Muscle of arm (tissue), 12 donors: ENCODE measurements around the gene KATNB1. TPM values are rescaled to one million over a fixed set of nuclear protein-coding genes. Genes with fewer than 3 reads are reported as not detected.
"Not testable (repeated sequence)": the region's sequence is repeated elsewhere in the genome, so short reads cannot be mapped to it uniquely, and the experiment has no call there.

Experiments
- DNase-seq: peaks from one replicate; pipeline ENCODE4 v3.0.0-alpha.2; 2013
- polyA plus RNA-seq, 12 donors: library from polyadenylated mRNA; unstranded; fragments of 120-200 nt; gene quantifications; one replicate each; pipeline ENCODE4 v1.2.1, GENCODE V29; 2013; ENCODE audit not compliant: insufficient read length in 12 of 12

The KATNB1 gene
- polyA plus RNA-seq, 12 donors, result 29.5 to 65.6 (median 37.0) TPM; not detected in 1

DNA sequence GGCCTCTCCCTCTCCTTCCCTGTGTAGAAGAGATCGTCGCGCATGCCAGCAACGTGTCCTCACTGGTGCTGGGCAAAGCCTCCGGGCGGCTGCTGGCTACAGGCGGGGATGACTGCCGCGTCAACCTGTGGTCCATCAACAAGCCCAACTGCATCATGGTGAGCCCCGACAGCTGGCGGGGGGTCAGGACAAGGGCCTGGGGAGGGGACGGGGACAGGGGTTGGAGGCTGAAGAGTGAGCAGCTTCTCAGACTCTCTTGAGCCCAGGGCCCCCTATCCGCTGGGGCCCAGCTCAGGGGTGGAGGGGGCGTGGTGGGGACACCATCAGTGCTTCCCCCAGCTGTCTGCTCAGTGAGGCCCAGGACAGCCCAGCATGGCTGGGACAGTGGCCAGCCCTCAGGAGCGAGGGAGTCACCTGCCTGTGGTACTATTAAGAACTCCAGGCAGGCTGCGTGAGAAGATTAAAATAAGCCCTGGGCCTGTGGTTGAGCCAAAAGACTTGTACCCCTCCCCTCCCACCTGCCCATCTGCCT lies 6.2 kb downstream of the KATNB1 start:
- DNase-seq, result no peak

DNA sequence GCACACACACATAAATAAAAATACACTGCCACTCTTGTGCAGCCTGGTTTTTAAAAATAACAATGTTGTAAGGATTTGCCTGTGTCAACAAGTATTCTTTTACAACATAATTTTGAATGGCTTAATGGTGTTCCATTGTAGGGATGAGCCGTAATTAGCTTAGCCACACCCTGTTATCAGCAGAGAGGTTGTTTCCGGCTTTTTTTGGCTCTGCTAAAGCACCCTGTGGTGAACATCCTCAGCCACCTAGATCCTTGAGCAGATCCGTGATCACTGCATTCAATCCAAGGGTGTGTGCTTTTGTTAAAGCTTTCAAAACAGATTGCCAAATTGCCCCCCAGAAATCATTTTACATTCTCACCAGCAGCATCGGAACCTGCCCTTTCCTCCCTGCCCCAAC lies 7.0 kb downstream of the KATNB1 start:
- no peak for DNase-seq

- DNase-seq, result no peak
These were observed 7.9 kb downstream of the KATNB1 start for GRCh38 chr16:57743458-57743857.

DNA sequence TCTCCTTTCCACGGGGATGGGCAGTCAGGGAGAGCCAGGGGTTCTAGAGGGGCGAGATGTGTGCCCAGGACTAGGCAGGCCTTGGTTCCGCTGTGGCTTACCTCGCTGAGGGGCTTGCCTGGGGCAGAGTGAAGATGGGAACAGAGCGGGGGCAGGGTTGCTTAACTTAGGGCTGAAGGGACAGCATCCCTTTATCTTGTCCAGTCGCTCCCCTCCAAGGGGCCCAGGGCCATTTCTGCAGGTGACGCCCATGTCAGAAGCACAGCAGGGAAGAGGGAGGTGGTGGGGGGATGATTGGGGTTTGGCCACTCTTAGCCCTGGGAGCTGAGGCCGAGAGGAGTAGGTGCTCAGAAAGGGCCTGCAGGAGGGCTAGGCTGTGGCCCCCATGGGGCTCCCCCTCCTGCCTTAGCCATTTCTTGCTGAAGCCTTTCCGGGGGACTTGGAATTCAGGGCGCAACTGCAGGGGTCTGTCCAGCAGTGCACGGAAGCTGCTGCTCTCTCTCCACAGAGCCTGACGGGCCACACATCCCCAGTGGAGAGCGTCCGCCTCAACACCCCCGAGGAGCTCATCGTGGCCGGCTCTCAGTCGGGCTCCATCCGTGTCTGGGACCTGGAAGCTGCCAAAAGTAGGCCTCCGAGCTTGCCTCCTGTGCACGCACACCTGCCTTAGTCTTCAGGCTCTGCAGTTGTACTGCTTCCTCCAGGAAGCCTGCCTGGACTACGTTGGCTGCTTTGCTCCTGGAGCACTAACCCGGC lies 8.5 kb downstream of the KATNB1 start:
- no peak for DNase-seq

DNA sequence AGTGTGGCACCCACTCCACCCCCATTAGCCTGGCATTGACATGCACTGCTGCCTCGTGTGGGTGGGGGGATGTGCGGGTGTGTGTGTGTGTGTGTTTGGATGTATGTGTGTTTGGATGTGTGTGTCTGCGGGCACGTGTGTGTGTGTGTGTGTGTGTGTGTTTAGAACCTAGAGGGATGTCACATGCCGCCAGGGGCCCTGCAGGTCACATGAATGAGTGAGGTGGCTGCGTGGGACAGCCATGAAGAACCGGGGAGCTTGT lies 9.0 kb downstream of the KATNB1 start:
- DNase-seq, result no peak

DNA sequence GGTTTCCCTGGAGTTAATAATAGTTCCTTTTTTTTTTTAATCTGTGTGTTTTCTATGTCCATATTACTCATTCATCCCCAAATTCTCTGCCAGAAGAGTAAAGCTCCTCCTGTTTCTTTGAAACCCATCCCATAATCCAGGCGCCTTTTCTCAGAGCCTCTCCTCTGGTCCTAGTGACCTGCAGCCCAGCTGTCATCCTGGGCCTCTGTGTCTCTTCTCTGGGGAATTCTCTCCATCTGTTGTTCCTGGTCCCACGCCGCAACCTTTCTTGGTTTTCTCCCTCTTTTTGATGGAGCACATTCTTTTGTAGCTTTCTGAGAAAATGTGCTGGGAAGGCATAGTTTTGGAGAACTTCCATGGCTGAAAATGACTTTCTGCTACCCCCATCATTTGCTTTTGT lies 10.2 kb downstream of the KATNB1 start:
- DNase-seq, result no peak

GRCh38 chr16:57746316-57746715 lies 10.7 kb downstream of the KATNB1 start:
- DNase-seq, result not testable (repeated sequence)

GRCh38 chr16:57747091-57747490 lies 11.5 kb downstream of the KATNB1 start:
- no peak for DNase-seq

DNA sequence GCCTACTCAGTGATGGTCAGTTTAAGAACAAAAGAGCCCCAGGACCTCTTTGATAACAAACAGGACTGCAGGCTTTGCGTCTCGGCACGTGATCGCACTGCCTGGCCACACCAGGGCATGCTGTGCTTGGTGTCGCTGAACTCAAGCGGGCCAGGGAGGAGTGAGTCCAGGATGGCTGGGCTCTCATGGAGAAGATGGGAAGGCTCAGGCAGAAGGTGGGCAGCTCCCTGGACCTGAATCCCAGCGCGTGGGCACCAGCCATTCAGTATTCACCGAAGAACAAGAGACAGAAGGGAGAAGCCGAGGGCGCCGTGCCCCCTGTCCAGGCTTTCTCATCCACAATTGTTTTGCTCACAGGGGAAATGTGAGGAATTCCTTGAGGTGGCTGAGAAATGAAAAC lies 11.9 kb downstream of the KATNB1 start:
- no peak for DNase-seq

- DNase-seq, result no peak
These were observed 12.4 kb downstream of the KATNB1 start for GRCh38 chr16:57747996-57748395.

DNA sequence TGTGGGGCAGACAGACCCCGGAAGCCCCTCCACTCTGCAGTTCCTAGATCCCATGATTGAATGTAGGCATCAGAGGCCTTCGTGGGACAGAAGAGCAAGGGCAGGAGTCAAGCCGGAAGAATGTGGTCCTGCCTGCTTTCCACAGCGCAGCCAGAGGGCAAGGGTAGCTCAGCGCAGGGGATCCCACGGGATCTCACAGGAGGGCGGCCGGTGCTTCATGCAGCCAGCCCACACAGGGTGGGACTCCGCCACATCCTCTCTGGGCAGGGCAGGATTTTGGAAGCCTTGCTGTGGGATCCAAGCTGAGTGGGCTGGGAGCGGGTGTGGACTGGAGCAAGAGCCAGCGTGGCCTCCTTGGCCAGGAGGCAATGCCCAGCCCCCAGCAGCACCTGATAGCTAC lies 13.0 kb downstream of the KATNB1 start:
- no peak for DNase-seq

DNA sequence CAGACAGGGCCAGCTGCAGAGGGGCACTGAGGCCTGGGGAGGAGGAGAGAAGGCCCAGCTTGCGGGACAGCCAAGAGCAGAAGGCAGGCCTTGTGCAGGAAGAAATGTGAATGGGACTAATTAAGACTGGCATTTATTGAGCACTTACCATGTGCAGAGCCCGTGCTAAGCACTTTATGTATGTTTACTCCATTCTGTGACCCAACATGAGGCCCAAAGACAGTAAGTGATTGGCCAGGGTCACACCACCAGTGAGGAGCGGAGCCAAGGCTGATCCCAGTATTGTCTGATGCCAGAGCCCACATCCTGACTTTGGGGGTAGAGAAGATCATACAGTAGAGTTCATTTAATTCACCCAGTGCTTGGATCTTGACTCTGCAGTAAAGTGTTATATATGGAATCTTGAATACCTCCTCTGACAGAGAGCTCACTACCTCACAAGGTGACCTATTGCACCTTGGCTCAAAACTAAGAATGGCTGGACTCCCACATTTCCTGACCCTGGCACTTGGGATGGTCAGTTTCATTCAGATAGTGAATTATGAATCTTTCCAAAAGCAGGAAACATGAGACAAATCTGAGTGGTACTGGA lies 13.6 kb downstream of the KATNB1 start:
- DNase-seq, result no peak

DNA sequence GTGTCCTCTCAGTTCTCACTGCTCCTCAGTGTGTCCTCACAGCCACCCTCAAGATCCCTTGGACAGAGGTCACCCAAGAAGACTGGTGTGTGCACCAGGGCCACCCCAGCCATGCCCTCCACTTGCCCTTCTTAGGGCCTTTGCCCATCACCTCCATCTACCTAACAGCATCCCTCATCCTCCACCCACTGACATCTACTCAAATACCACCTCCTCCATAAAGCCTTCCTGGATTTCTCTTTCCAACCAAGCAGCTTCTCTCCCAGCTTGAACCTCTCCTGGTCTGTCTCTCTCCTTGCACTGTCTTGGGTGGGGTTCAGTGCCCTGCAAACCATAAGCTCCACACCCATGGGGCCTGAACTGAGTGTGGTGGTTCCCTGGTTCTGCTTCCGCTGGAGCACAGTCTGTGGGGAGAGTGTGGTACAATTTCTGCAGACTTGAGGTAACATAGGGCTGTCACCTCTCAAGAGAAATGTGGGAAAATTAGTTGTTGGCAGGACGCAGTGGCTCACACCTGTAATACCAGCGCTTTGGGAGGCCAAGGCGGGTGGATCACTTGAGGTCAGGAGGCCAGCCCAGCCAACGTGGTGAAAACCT lies 14.4 kb downstream of the KATNB1 start:
- no peak for DNase-seq

DNA sequence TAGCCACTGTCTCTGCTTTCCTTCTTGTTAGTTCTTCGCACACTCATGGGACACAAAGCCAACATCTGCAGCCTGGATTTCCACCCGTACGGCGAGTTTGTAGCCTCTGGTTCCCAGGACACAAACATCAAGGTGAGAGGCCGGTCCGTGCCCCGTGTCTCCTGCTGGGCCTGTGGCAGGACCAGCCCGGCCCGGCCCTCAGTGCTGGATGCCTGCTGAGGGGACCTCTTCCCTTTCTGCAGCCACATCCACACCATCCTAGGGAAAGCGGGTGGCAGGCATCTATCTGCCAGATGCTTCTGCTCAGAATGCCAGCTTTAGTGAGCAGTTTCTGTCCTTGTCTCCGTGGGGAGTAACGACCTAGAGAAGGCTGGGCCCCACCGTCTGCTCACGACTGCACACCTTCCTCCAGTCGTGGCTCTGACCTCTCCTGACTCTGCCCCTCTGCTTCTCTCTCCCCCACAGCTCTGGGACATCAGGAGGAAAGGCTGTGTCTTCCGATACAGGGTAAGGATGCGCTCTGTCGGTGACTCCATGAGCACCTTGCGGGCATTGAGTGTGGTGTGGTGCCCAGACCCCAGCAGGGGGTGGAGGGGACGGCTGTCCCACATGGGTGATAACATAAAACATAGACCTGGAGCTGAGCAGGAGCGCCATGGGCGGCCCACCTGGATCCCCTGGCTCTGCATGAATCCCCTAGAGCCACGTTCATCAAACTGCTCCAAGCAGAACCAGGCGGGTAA lies 15.4 kb downstream of the KATNB1 start:
- DNase-seq, result no peak

DNA sequence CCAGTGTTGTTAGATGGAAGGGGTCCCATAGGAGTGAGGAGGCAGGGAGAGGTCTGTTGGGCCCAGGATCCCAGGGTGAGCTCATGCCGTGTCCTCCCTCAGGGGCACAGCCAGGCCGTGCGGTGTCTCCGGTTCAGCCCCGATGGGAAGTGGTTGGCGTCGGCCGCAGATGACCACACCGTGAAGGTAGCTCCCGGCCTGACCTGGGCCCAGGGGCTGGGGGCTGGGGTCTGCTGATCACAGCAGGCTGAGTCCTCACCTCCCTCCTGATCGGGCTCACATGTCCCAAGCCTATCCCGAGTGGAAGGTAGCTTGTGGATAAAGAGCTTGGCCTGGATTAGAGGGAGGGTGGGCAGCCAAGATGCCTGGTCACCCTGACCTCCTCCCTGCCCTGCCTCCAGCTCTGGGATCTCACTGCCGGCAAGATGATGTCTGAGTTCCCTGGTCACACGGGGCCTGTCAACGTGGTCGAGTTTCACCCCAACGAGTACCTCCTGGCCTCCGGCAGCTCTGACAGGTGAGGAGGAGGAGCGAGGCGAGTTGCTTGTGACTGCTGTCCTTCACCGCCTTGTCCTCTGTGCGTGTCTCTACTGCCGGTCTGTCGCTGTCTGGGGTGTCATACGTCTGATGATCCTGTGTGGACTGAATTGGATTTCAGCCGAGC lies 16.1 kb downstream of the KATNB1 start:
- no peak for DNase-seq

- no peak for DNase-seq
These were observed 16.6 kb downstream of the KATNB1 start for GRCh38 chr16:57752203-57752580.

- no peak for DNase-seq
These were observed 17.2 kb downstream of the KATNB1 start for GRCh38 chr16:57752581-57753447.

DNA sequence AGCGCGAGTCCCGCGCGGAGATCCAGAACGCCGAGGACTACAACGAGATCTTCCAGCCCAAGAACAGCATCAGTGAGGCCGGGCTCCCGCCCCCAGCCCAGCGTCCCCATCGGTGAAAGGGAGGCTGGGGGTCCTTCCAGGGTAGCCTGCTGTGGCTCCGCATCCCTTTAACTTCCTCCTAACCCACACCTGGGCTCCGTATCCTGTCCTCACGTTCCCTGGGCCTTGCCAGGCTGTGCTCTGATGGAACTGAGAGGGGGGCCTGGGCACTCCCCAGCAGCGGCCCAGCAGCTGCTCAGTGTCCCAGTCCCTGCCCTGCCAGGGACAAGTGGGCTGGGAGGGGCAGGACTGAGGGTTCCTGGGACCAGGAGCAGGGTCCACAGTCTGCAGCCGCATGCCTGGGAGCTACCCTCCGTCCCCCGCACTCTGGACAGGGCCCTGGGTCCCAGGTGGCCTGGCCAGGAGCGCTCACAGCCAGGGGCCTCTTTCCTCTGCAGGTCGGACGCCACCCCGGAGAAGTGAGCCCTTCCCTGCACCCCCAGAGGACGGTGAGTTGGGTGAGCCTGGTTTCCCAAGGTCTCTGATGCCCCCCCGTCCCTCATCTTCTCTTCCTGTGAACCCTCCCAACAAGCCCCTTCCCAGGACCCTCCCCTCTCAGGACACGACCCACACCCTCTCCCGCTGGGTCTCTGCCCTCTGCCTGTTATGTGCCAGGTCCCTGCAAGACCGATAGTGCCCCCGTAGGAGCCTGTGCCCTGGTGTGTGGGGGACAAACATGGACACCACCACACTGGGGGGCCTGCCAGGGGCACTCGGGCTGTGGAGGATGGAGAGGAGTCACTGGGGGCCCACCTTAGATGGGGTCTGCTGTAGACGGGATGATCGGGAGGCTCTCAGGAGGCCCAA lies 18.1 kb downstream of the KATNB1 start:
- no peak for DNase-seq

- no peak for DNase-seq
These were observed 18.9 kb downstream of the KATNB1 start for GRCh38 chr16:57754354-57755060.
